PC-9 (cell line): ENCODE measurements around the gene CPEB3.

Experiments
- EZH2 ChIP-seq: fragments of 200-600 bp; sonication (generic); IDR thresholded peaks from 2 replicates; pipeline ENCODE4 v1.8.0; 2017; ENCODE audit warnings: antibody characterized with exemption, low read depth
- TF ChIP-seq, protein P1 (sequence below): fragments of 200-600 bp; sonication (generic); conservative IDR thresholded peaks from 2 replicates; pipeline ENCODE4 v1.6.1; 2017; ENCODE audit warnings: mixed run types, antibody characterized with exemption, mild to moderate bottlenecking, moderate library complexity

DNA sequence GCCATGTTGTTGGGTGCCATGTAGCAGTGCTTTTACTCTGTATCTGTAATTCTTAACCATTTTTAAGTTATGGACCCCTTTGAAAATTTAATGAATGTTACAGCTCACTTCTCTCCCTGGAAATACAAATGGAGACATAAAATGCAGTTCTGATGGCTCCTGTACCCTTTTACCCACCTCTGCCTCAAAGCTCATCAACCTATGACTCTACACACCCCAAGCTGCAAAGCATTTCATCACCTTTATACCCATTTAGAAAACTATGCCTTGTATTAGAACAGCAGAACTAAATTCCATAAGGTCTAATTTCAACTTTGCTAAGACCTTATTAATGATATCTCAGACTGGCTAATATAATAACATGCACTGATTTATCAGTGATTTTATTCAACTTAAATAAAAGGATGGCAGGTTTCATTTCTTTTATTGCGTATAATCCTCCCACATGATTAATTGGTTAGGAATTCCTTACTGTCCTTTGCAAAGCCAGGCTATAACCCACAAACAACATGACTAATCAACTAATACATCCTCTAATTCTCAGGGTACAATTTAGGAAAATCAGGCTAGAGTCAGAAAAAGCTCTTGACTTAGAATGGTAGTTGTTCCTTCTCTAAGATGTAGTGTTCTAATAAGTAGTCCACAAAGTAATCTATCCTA lies 68.1 kb downstream of the CPEB3 start:
- TF ChIP-seq, protein P1, sequence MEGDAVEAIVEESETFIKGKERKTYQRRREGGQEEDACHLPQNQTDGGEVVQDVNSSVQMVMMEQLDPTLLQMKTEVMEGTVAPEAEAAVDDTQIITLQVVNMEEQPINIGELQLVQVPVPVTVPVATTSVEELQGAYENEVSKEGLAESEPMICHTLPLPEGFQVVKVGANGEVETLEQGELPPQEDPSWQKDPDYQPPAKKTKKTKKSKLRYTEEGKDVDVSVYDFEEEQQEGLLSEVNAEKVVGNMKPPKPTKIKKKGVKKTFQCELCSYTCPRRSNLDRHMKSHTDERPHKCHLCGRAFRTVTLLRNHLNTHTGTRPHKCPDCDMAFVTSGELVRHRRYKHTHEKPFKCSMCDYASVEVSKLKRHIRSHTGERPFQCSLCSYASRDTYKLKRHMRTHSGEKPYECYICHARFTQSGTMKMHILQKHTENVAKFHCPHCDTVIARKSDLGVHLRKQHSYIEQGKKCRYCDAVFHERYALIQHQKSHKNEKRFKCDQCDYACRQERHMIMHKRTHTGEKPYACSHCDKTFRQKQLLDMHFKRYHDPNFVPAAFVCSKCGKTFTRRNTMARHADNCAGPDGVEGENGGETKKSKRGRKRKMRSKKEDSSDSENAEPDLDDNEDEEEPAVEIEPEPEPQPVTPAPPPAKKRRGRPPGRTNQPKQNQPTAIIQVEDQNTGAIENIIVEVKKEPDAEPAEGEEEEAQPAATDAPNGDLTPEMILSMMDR = no peak
- TF ChIP-seq EZH2 = no peak
